ENCODE data around the gene BMS1.

DNA sequence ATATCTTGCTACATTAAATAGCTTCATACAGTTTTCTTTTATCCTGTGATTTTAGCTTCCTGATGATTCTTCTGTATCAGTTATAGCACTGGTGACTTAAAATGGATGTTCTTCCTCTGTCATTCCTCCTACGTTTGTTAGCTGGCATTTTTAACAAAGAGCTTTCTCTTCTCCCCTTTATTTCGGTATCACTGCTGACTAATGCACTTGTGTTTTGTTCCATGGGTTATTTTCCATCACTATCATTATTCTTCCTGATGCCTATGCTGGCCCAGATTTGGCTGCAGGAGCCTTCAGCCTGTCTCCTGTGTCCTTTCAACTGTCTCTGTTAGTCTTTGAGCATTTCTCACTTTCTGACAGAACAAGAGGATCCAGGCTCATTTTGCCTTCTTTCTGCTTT, 13.1 kb downstream of the BMS1 start:
- TF ChIP-seq CTCF (IDR thresholded peaks at IDR 0.05) (no peak), POLR2A (IDR thresholded peaks at IDR 0.05) (no peak)
